Caki2 (cell line): Measurements from ENCODE around the gene AGMAT. TPM values are rescaled to one million over a fixed set of nuclear protein-coding genes. Genes with fewer than 3 reads are reported as not detected.

Experiments used
- DNase-seq: peaks from one replicate; pipeline ENCODE4 v3.0.0-alpha.2; 2015; ENCODE audit warnings: low read depth
- in situ Hi-C: cut with HindIII; loops from 2 replicates; pipeline ENCODE4 v1.10.0; 2016; ENCODE audit warnings: low sequenced_read_pairs, low pct_unique_long_range_greater_than_20kb, mixed read lengths
- total RNA-seq: library from RNA; depleted of rRNA; stranded (reverse); fragments of >200 nt; shearing (Covaris generic); gene quantifications from 2 replicates; pipeline ENCODE4 v1.2.3, GENCODE V29; 2014; ENCODE audit warnings: low replicate concordance; rRNA removed

AGMAT gene
- total RNA-seq, 1 experiment from 2014 or later, result 0.10 TPM

DNA sequence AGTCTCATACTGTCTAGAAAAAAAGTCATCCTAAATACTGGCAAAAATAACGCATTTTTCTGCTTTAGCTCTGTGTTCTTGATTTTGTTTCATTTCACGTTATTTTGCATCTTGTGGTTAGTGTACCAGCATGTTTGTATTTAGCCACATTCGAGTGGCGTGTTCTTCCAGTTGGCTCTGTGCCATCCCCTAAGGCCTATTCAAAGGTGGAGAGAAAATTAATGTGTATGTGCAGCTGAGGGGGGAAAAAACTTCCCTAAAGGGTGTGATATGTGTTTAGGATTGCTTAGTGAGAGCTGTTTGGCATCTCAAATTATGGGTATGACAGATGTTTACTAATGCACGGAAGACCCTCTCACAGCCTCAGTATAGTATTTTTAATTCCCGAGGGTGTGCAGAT lies 46.1 kb downstream of the AGMAT start:
- DNase-seq, result no peak
- in situ Hi-C loops, result no loop called here

DNA sequence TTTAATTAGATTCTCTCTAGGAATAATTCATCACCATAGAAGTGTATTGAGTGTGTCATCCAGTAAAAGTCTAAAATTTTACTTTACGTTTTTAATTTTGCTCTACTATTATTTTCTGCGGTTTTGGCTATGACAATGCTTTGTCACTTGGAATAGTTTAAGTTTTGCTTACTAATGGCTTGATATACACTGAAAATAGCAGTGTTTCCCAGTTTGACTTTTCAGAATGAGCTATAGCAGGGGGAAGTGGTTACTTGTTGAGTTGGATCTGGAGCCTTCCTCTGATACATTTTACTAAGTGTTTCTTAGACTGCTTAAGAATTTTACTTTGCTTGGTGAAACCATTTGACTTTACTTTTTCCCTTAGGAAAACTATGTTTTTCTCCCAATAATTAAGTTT lies 53.2 kb downstream of the AGMAT start:
- in situ Hi-C loops, result no loop called here
- DNase-seq, result no peak

DNA sequence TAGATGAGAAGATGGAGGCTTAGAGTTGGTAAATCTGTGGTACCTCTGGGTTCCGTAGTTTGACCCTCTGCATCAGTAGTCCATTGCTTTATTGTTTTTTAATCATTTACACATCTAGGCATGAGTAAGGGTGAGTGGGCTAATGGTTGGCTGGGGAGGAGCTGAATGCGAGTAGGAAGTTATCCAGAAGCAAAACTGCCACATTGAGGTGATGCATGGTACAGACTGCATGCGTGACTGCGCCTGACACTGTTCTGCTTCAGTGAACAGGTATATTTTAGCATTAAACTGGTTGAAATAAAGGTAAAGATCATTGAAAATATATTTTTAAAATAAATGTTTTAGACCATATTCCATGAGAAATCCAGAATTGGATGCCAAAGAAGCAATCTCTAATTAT lies 53.8 kb downstream of the AGMAT start:
- peak; percentile 79 for DNase-seq
- in situ Hi-C loops, result no loop called here

DNA sequence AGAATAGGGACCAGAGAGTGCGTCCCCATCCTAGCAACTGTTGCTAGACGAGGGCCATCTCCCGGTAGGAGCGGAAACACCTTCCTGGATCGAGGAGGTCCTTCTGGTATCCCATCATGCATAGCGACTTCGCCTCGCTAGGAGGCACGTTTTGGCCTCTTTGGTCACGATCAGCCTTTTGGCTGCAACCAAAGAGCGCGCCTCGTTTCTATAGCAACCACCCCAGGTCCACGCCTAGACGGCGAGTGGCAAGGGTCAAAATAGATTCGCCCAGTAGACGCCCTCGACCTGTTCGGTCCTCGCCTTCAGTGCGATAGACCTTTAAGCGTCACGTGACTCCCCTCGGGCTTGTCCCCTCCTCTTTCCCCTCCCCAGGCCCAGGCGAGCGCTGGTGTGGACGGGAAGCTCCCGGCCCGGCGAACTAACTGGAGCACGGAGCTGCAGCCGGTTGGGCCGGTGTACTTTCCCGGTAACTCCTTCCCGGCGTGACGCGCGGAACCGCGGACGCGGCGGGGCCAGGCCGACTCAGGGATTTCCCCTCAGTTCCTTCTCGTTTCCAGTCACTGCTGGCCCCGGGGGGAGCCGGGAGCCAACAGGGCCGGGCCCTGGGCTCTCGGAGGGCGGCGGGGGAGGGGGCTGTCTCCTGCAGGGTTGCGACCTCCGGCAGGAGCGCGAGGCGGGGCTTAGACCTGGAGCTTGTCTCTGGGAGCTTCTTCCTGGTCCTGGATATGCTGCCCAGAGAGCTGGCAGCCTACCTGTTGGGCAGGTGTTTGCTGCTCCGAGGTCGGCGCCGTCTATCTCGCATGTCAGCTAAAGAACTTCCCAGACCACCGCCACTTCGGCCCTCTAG lies 58.1 kb downstream of the AGMAT start, which contains the start of gene DNAJC16:
DNAJC16 (plus strand) TSS at position 359 of the 850 bp plus-strand sequence. CDS start 2,258 bp downstream, outside the sequence.
- peak; percentile 99 for DNase-seq
- in situ Hi-C loops, result no loop called here

DNA sequence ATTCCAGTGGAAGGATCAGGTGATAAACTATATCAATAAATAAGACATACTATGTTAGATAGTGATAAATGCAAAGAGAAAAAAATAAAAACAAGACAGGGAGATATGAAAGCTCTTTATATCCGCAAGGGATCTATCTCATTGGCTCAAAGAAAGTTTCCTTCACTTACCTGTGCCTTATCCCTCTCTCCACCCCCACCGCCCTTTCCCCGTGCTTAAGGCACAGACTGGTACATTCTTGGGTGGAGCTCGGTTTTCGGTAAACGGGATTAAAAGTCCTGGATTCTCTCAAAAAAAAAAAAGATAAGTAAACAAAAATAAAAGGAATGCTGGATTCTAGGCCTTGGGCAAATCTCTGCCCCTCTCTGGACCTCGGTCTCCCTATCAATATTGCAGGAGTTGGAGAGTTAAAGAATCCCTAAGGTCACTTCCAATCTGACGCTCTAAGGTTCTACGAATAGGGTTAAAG lies 58.8 kb downstream of the AGMAT start:
- in situ Hi-C loops, result no loop called here
- DNase-seq, result no peak

DNA sequence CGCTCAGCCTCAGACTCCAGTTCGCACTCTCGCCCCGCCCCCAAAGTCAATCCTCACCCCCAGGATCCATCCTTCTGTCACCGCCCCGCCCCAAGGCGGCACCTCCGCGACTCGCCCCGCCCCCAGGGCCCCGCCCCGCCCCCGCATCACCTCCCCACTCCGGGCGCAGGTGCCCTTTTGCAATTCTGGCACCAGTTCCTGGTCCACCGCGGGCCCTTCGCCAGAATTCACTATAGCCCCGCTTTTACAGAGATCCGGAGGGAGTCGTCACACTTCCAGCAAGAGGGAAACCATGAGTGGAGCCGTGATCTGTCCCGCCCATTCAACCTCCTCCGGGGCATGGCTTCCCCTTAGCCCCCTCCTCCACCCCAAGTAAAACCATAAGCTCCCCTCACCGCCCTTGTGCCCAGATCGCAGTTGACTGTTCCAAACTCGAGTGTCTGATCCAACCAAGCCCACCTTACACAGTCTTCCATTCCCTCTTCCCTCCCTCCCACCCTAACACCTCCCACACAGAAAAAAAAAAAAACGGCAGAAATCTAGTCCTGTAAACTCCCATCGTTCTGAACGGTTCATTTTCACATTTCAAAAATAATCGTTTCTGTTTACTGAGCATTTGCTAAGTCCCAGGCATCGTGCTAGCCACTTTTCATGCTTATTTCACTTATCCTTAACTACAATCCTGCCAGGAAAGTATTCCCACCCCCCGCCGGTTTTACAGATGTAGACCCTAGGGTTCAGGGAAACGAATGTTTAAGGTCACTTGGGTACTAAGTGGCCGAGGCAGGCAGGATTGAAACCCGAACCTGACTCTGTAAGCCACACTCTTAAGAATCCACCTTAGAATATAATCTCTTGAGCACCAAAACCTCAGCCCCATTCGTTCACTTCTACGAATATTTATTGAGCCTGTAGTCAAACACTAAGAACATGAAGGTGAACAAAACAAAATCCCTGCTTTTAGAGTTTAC lies 59.5 kb downstream of the AGMAT start:
- in situ Hi-C loops, result no loop called here
- no peak for DNase-seq

DNA sequence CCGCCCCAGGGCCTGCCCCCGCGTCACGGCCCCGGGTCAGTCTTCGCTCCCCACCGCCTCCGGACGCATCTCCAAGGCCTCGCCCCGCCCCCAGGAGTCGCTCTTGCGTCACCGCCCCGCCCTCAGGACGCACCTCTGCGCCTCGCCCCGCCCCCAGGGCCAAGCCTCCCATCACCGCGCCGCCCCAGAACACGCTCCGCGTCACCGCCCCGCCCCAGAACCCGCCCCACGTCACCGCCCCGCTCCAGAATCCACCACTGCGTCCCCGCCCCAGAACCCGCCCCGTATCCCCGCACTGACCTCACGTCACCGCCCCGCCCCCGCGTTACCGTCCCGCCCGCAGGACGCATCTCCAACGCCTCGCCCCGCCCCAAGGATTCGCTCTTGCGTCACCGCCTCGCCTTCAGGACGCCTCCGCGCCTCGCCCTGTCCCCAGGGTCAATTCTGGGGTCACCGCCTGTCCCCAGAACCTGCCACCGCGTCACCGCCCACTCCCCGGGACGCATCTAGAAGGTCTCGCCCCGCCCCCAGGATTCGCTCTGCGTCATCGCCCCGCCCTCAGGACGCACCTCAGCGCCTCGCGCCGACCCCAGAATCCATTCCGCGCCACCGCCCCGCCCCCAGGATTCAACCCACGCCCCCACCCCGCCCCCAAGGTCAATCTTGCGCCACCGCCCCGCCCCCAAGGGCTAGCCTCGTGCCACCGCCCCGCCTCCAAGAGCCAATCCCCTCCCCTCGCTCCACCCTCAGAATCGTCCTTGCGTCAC lies 60.4 kb downstream of the AGMAT start:
- peak; percentile 92 for DNase-seq
- in situ Hi-C loops, result no loop called here

DNA sequence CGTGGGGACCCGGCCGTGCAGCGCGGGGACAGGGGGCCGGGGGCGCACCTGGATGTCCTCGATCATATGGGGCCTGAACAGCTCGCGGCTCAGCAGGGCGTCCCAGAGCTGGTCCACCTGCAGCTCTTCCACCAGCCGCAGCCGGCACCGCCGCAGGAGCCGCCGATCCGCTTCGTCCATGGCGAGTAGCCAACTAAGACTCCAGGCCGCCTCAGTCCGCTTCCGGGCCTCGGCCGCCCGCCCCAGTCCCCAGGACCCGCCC lies 60.9 kb downstream of the AGMAT start, which contains the start of gene CASP9:
CASP9 (minus strand) TSS at position 195 of the 262 bp plus-strand sequence; CDS start at position 180, 15 bp downstream.
- in situ Hi-C loops, result no loop called here

DNA sequence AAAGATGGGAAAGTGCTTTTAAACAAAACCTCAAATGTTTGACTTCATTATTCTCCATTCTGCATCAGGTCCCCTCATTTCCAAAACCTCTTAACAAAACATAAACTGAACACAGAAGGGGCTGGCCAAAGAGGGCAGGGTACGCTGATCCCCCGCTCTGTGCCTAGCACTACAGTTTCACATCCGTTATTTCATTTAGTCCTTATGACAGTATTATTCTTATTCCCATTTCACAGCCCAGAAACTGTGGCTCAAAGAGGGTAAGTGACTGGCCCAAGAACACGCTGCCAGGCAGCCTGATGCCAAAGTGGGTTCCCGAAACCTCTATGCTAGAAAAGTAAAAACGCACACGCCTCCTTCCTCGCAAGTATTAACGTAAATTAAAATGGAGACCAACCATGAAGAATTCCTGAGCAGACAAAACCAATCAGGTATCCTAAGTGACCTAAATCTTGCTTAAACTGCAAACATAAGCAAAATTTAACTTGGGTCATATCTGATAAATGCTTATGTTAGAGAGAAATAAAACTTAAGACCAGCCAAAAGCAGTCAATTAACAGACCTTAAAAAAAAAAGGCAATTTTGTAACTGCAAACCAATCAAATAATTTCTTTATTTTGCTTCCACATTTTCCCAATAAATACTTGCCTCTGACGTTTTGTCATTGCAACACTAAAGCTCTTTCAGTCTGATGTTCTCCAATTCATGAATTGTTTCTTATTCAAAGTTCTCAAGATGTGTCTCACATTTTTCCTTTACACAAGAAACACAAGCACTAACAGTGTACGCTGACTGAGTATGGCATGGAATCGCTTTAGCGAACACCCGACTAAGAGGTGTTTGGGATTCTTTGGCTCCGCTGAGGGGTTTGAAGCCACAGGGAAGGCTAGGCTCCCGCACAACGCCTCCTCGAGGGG lies 61.5 kb downstream of the AGMAT start:
- in situ Hi-C loops, result no loop called here
- DNase-seq, result no peak

More for the DNA sequence above, 60.9 kb downstream of the AGMAT start, which contains the start of gene CASP9:
- no peak for DNase-seq

DNA sequence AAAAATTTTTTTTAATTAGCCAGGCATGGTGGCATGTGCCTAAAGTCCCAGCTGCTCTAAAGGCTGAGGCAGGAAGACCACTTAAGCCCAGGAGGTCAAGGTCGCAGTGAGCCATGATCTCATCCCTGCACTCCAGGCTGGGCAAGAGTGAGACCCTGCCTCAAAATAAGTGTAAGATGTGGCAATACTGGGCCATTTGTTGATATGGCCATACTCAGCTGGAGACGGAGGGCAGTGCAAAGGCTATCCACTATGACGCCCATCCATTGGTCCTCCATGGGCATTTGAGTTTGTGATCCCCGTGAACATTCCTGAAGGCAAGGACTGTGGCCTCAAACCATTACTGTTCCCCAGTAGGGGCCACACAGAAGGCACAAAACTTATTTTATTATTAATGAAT lies 62.3 kb downstream of the AGMAT start:
- no peak for DNase-seq
- in situ Hi-C loops, result no loop called here

Other genes with a start within 250 kb of the AGMAT start
- gene EFHD2, start 175.2 kb downstream of the AGMAT start, total RNA-seq, result 70.7 and 81.3 TPM in 2 replicates
- gene CTRC, start 146.6 kb downstream of the AGMAT start, total RNA-seq, result not detected in 2 replicates
- gene CELA2A, start 128.3 kb downstream of the AGMAT start, total RNA-seq, result not detected in 2 replicates
- not detected in 2 replicates for gene CELA2B, start 108.9 kb downstream of the AGMAT start, total RNA-seq
- 31.0 and 36.5 TPM in 2 replicates for gene CASP9, start 60.8 kb downstream of the AGMAT start, total RNA-seq
- gene DNAJC16, start 58.2 kb downstream of the AGMAT start, total RNA-seq, result 4.5 and 6.8 TPM in 2 replicates
- 0.98 and 4.3 TPM in 2 replicates for gene DDI2, start 32.4 kb upstream of the AGMAT start, total RNA-seq
- gene PLEKHM2, start 99.3 kb upstream of the AGMAT start, total RNA-seq, result 39.8 and 53.5 TPM in 2 replicates
- 0.07 and 1.0 TPM in 2 replicates for gene SLC25A34, start 151.2 kb upstream of the AGMAT start, total RNA-seq
- not detected in 2 replicates for gene TMEM82, start 157.4 kb upstream of the AGMAT start, total RNA-seq
- 7.0 and 9.3 TPM in 2 replicates for gene FBLIM1, start 173.7 kb upstream of the AGMAT start, total RNA-seq
- 4.0 and 5.1 TPM in 2 replicates for gene UQCRHL, start 222.6 kb upstream of the AGMAT start, total RNA-seq